ENCODE data around the gene UBTD1.

DNA sequence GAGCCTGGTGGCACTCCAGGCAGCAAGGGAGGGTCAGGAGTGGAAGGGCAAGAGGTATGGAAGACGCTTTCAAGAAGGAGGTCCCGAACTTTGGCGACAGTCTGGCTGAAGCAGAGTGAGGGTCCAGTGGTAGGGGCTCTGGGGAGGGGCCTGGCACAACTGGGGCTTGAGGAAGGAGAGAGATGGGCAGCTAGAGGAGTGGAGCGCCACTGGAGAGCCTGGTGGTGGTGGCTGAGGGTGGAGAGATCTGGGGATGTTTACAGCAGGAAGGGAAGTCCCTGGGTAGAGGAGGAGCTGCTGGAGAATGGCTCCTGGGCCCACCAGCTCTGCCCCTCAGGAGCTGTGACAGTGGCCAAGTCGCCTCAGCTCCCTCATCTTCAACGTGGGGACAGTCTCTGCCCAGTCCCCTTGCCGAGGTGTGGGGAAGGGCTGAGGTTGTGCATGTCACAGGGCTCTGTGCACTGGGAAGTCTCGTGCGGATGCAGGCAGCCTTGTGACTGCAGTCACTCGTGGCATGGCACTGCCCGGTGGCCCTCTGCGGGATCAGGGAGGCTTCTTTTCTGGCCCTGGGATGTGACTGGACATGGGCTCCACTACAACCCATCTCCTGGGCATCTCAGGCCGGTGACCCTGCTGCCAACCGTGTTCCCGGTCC lies 18.5 kb downstream of the UBTD1 start:
- no peak for TF ChIP-seq SUZ12 (IDR thresholded peaks at IDR 0.05; ENCODE audit: extremely low read depth, insufficient read depth, insufficient read length)
- TF ChIP-seq YY1 (IDR thresholded peaks at IDR 0.05; ENCODE audit: insufficient read depth, insufficient read length) = no peak
